Measurements from ENCODE around the gene TBC1D2.

Gene TBC1D2

GRCh38 chr9:98215821-98216220 is 39.6 kb downstream of the TBC1D2 start:
- no peak for DNase-seq (ENCODE audit: low read depth)

- no peak for DNase-seq (ENCODE audit: low read depth)
Observed at GRCh38 chr9:98215271-98215670, 40.2 kb downstream of the TBC1D2 start.

GRCh38 chr9:98214811-98215210 is 40.6 kb downstream of the TBC1D2 start:
- no peak for DNase-seq (ENCODE audit: low read depth)

- no peak for DNase-seq (ENCODE audit: low read depth)
Observed at GRCh38 chr9:98211260-98211659, 44.2 kb downstream of the TBC1D2 start.

DNA sequence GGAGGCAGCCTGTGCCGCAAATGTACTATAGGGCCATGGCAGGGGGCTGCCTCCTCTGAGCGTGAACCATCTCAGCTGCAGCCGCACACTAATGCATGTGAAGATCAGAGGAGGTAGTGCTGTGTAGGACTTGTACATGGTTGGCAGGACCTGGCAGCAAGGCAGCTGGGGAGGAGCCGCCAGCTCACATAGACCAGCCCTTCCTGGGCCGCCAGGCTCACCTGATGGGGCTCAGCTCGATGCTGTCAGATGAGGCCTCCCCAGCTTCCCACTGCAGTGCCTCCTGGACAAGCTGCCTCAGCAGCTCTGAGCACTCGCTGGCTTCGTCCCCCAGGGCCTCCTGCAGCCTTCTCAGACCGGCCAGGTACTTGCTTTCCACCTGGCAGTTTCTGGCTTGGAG is 45.0 kb downstream of the TBC1D2 start:
- no peak for DNase-seq (ENCODE audit: low read depth)

GRCh38 chr9:98209530-98209929 is 45.9 kb downstream of the TBC1D2 start:
- DNase-seq (ENCODE audit: low read depth): no peak

- DNase-seq (ENCODE audit: low read depth): no peak
Observed at GRCh38 chr9:98208635-98209034, 46.8 kb downstream of the TBC1D2 start.

GRCh38 chr9:98207606-98208005 is 47.8 kb downstream of the TBC1D2 start:
- DNase-seq (ENCODE audit: low read depth): no peak

GRCh38 chr9:98206754-98207153 is 48.7 kb downstream of the TBC1D2 start:
- no peak for DNase-seq (ENCODE audit: low read depth)

DNA sequence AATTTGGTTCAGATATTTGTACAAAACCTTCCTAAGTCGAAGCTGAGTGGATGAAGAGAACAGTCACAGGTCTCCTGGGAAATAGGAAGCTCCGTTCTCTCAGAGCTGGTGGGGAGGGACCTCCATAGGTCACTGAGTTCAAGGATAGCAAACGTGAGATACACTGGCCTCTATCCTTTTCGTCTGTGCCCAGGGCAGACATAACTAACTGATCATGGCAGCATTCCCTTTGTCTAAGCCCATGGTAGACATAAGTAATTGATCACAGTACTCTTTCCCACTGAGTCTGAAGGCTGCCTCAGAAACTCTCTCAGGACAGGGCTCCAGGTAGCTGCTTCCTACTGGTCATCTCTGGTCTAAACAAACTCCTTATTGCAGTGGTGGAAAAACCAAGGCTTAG is 50.8 kb downstream of the TBC1D2 start:
- no peak for DNase-seq (ENCODE audit: low read depth)

- DNase-seq (ENCODE audit: low read depth): no peak
Observed at GRCh38 chr9:98203153-98203552, 52.3 kb downstream of the TBC1D2 start.

DNA sequence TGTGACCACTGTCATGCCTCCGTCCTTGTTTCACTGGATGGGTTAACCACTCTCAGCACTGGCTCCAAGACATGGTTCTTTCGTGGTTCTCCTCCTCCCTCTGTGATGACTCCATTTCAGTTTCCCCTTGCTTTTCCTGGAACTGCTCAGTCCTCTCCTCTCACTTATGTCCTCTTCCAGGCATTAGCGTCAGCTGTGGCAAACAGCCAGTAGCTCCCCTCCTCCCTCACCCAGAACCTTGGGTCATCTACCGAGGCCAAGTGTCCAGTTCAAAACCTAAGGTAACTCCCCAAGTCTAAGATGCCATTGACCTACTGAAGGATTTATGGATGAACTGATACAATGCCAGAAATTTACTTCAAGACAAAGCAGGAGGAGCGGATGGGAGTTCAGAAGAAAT is 53.2 kb downstream of the TBC1D2 start:
- no peak for DNase-seq (ENCODE audit: low read depth)

GRCh38 chr9:98201749-98202148 is 53.7 kb downstream of the TBC1D2 start:
- DNase-seq (ENCODE audit: low read depth): no peak

DNA sequence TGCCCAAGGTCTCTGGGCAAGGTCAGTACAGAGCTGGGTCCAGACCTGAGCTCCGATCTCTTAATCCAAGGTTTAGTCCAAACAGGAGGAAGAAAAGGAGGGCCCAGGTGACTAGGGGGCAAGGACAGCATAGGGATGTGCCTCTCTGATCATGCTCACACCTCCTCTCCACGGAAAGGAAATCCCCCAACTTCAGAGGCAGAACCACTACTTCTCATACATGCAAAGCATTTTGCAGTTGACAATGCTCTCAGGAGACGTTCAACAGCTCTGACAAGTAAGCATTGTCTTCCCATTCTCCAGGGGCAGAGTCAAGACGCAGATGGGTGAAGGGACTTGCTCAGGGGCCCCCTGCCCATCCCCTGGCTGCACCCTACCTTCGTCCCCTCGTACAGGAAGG is 54.3 kb downstream of the TBC1D2 start:
- no peak for DNase-seq (ENCODE audit: low read depth)

GRCh38 chr9:98199388-98200033 is 55.9 kb downstream of the TBC1D2 start:
- no peak for DNase-seq (ENCODE audit: low read depth)

DNA sequence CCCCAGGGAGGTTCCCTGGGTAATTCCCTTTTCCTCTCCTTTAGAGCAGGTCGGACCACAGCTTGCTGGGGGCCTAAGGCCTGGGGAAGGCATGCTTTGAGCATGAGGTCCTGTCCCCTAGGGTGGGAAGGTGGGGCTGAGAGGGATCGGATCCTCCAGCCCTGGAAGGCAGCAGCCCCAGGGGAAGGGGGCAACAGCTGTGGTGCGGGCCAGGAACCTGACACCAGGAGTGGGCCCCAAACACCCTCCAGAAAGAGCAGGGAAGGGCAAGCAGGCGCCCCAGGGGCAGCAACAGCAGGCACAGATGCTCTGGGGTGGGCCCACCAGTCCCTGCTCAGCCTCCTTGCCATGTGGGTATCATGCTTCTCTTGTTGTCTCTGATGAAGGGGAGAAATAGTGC is 59.8 kb downstream of the TBC1D2 start:
- DNase-seq (ENCODE audit: low read depth): no peak

DNA sequence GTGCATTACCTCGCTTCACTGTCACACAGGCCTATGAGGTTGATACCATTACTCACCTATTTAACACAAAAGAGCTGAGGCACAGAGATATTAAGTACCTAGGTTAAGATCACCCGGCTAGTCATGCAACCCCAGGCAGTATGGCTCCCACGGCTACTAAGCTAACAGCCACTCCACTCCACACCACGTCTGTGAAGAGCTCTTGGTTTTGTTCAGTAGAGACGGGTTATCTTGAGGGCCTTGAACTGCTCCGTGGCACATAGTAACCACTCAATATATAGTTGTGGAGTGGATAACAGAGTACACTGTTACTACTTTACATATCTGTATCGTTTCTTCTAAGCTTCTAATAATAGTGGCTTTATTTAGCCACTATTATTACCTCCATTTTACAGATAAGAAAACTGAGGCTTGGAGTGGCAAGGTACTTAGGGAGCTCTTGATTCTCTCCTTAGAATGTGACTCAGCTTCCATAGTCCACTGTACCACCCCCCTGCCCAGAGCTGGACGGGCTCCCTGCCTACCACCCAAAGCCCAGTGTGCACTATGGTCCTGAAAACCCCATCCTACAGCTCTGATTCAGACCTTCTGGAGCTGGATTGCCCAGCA is 62.0 kb downstream of the TBC1D2 start:
- no peak for DNase-seq (ENCODE audit: low read depth)

DNA sequence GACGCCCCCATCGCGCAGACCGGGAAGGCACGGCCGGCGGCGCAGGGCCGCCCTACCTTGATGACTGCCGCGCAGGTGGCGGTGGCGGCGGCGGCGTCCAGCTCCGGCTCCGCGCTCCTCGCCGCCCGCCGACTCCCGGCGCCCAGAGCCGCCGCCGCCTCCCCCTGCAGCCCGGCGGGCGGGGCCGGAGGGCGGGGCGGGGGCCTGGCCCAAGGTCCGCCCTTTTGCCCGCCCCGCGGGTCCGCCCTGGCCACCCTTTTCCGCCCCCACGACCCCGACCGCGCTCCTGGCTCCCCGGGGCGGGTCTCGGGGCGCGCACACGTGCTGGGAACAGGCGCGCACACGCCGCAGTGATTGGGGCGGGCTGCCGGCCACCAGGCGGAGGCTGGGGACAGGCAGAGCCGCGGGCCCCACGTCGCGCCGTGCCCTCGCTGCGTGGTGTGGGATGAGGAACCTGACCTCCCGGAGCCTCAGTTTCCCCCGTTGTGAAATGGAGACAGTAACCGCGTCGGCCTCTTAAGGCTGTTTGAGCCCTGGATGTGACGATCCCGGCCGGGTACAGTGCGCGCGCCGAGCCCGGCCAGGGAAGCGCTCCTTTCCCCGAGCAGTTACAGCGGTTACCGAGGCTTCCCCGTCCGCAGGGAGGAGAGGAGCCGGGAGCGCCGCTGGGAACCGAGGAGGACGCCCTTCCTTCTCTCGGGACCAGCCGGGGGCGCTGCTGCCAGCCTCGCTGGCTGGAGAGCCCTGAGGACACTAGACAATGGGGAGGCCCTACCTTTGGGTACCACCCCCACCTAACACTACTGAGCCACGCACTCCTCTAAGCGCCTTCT is 62.7 kb downstream of the TBC1D2 start, which contains the start of gene CORO2A:
CORO2A (minus strand) TSS at position 135 of the 833 bp plus-strand sequence. CDS start 34,977 bp downstream, outside the sequence.
- DNase-seq (ENCODE audit: low read depth): peak; percentile 34

- DNase-seq (ENCODE audit: low read depth): peak; percentile 2
Observed at GRCh38 chr9:98191671-98192502, 63.6 kb downstream of the TBC1D2 start.

DNA sequence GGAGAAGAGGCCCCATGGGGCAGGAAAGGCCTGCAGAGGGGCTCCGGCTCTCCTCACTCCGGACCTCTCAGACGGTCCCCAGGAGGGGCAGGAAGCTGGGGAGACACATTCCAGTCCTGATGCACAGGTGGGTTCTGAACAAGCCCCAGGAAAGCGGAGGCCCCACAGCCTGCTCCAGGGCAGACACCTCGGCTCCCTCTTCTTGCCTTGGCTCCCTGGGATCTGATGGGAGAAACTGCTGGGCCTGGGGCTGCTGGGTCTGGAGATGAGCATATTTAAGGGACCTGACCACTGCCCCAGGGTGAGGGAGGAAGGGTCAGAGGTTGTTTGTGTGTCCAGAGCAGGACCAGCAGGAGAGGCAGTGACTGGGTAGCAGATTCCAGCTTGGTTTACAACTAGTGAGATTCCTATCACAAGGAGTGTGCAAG is 64.3 kb downstream of the TBC1D2 start:
- no peak for DNase-seq (ENCODE audit: low read depth)

- no peak for DNase-seq (ENCODE audit: low read depth)
Observed at GRCh38 chr9:98190757-98191105, 64.7 kb downstream of the TBC1D2 start.

- no peak for DNase-seq (ENCODE audit: low read depth)
Observed at GRCh38 chr9:98189412-98189811, 66.0 kb downstream of the TBC1D2 start.
